ENCODE results near the gene UBASH3B.

UBASH3B gene

GRCh38 chr11:122673701-122674100 is 18.2 kb downstream of the UBASH3B start:
- DNase-seq (ENCODE audit: low read depth in 2 of 3, low spot score in 2 of 3), result no peak

- DNase-seq (ENCODE audit: low read depth in 2 of 3, low spot score in 2 of 3), result no peak
Measured at GRCh38 chr11:122676638-122677037, 21.1 kb downstream of the UBASH3B start.

- DNase-seq (ENCODE audit: low read depth in 2 of 3, low spot score in 2 of 3), result no peak
Measured at GRCh38 chr11:122677256-122677655, 21.7 kb downstream of the UBASH3B start.

GRCh38 chr11:122678406-122678805 is 22.9 kb downstream of the UBASH3B start:
- no peak for DNase-seq (ENCODE audit: low read depth in 2 of 3, low spot score in 2 of 3)

GRCh38 chr11:122679466-122679865 is 23.9 kb downstream of the UBASH3B start:
- no peak for DNase-seq (ENCODE audit: low read depth in 2 of 3, low spot score in 2 of 3)

GRCh38 chr11:122681070-122681469 is 25.5 kb downstream of the UBASH3B start:
- DNase-seq (ENCODE audit: low read depth in 2 of 3, low spot score in 2 of 3), result no peak

GRCh38 chr11:122681735-122682134 is 26.2 kb downstream of the UBASH3B start:
- no peak for DNase-seq (ENCODE audit: low read depth in 2 of 3, low spot score in 2 of 3)

- no peak for DNase-seq (ENCODE audit: low read depth in 2 of 3, low spot score in 2 of 3)
Measured at GRCh38 chr11:122682464-122682863, 26.9 kb downstream of the UBASH3B start.

GRCh38 chr11:122685041-122685440 is 29.5 kb downstream of the UBASH3B start:
- no peak for DNase-seq (ENCODE audit: low read depth in 2 of 3, low spot score in 2 of 3)

GRCh38 chr11:122686111-122686510 is 30.6 kb downstream of the UBASH3B start:
- DNase-seq (ENCODE audit: low read depth in 2 of 3, low spot score in 2 of 3), result no peak

- DNase-seq (ENCODE audit: low read depth in 2 of 3, low spot score in 2 of 3), result no peak
Measured at GRCh38 chr11:122690384-122690783, 34.9 kb downstream of the UBASH3B start.

- no peak for DNase-seq (ENCODE audit: low read depth in 2 of 3, low spot score in 2 of 3)
Measured at GRCh38 chr11:122690801-122691548, 35.5 kb downstream of the UBASH3B start.

GRCh38 chr11:122691549-122692150 is 36.1 kb downstream of the UBASH3B start:
- no peak for DNase-seq (ENCODE audit: low read depth in 2 of 3, low spot score in 2 of 3)

GRCh38 chr11:122692444-122692843 is 36.9 kb downstream of the UBASH3B start:
- no peak for DNase-seq (ENCODE audit: low read depth in 2 of 3, low spot score in 2 of 3)

GRCh38 chr11:122695076-122695615 is 39.6 kb downstream of the UBASH3B start:
- DNase-seq (ENCODE audit: low read depth in 2 of 3, low spot score in 2 of 3), result no peak

- peak in 1 of 3 experiments; percentile 60 for DNase-seq (ENCODE audit: low read depth in 2 of 3, low spot score in 2 of 3)
Measured at GRCh38 chr11:122696662-122697061, 41.1 kb downstream of the UBASH3B start.

GRCh38 chr11:122697636-122698167 is 42.2 kb downstream of the UBASH3B start:
- no peak for DNase-seq (ENCODE audit: low read depth in 2 of 3, low spot score in 2 of 3)

GRCh38 chr11:122698392-122698791 is 42.9 kb downstream of the UBASH3B start:
- no peak for DNase-seq (ENCODE audit: low read depth in 2 of 3, low spot score in 2 of 3)

GRCh38 chr11:122700666-122701065 is 45.1 kb downstream of the UBASH3B start:
- no peak for DNase-seq (ENCODE audit: low read depth in 2 of 3, low spot score in 2 of 3)

- DNase-seq (ENCODE audit: low read depth in 2 of 3, low spot score in 2 of 3), result no peak
Measured at GRCh38 chr11:122701143-122701542, 45.6 kb downstream of the UBASH3B start.

- peak in 2 of 3 experiments; percentile 30 to 52 for DNase-seq (ENCODE audit: low read depth in 2 of 3, low spot score in 2 of 3)
Measured at GRCh38 chr11:122703541-122704272, 48.2 kb downstream of the UBASH3B start.

- DNase-seq (ENCODE audit: low read depth in 2 of 3, low spot score in 2 of 3), result no peak
Measured at GRCh38 chr11:122705396-122705795, 49.9 kb downstream of the UBASH3B start.
